GM12878 (cell line): ENCODE measurements around the gene VEGFB. TPM values are rescaled to one million over a fixed set of nuclear protein-coding genes. Genes with fewer than 3 reads are reported as not detected.

Experiments used
- ASH2L ChIP-seq: fragments of 300-600, 200-600 bp; sonication (generic); IDR thresholded peaks from 2 replicates; pipeline ENCODE4 v1.6.1; 2017; ENCODE audit warnings: low read depth, mild to moderate bottlenecking, borderline replicate concordance
- FOXM1 ChIP-seq: IDR thresholded peaks from 2 replicates; pipeline ENCODE4 v1.6.1; 2012; ENCODE audit warnings: low read depth, mild to moderate bottlenecking, inconsistent platforms, low read length, moderate library complexity
- GABPA ChIP-seq: IDR thresholded peaks from 2 replicates; pipeline ENCODE4 v1.6.1; 2014; ENCODE audit warnings: antibody characterized with exemption, low read depth, mild to moderate bottlenecking, inconsistent platforms
- HDAC6 ChIP-seq: fragments of 200-600 bp; sonication (generic); IDR thresholded peaks from one replicate; pipeline ENCODE4 v1.8.0; 2017; ENCODE audit warnings: antibody characterized with exemption; ENCODE audit not compliant: unreplicated experiment
- IKZF2 ChIP-seq, 2 experiments: fragments of 450-650 bp; IDR thresholded peaks; 2 replicates each; pipeline ENCODE4 v1.6.1; 2017; ENCODE audit warnings: mild to moderate bottlenecking in 2 of 2, moderate library complexity in 2 of 2
- KDM1A ChIP-seq: fragments of 200-600 bp; sonication (generic); IDR thresholded peaks from 2 replicates; pipeline ENCODE4 v1.6.1; 2016; ENCODE audit warnings: borderline replicate concordance
- MTA3 ChIP-seq: IDR thresholded peaks from 2 replicates; pipeline ENCODE4 v1.6.1; 2012; ENCODE audit warnings: low read length, inconsistent platforms, borderline replicate concordance
- NR2C1 ChIP-seq: fragments of 450-650 bp; IDR thresholded peaks from 2 replicates; pipeline ENCODE4 v1.6.1; 2017; ENCODE audit warnings: antibody characterized with exemption, mild to moderate bottlenecking, moderate library complexity
- PAX8 ChIP-seq: fragments of 450-650 bp; IDR thresholded peaks from 2 replicates; pipeline ENCODE4 v1.6.1; 2017; ENCODE audit warnings: mild to moderate bottlenecking, moderate library complexity
- RELA ChIP-seq: fragments of 450-650 bp; IDR thresholded peaks from 2 replicates; pipeline ENCODE4 v1.8.0; 2014; ENCODE audit warnings: borderline replicate concordance; ENCODE audit not compliant: partially characterized antibody
- RFX5 ChIP-seq: IDR thresholded peaks from 2 replicates; pipeline ENCODE4 v1.6.1; 2011; ENCODE audit warnings: low read depth, low read length, improper control_type of control experiment
- SIX5 ChIP-seq: IDR thresholded peaks from 2 replicates; pipeline ENCODE4 v1.6.1; 2011; ENCODE audit warnings: mild to moderate bottlenecking, low read depth, low read length, moderate library complexity; ENCODE audit not compliant: severe bottlenecking
- SRF ChIP-seq, 2 experiments: IDR thresholded peaks; 2 replicates each; pipeline ENCODE4 v1.6.1; 2011; ENCODE audit warnings: low read depth in 2 of 2, low read length in 2 of 2, mild to moderate bottlenecking in 1 of 2, moderate library complexity in 1 of 2
- ZNF274 ChIP-seq: IDR thresholded peaks from one replicate; pipeline ENCODE4 v1.8.0; 2011; ENCODE audit not compliant: insufficient read length, insufficient read depth
- ZNF384 ChIP-seq: IDR thresholded peaks from 2 replicates; pipeline ENCODE4 v1.6.1; 2012; ENCODE audit warnings: low read depth, mild to moderate bottlenecking, low read length, improper control_type of control experiment, borderline replicate concordance
- polyA plus RNA-seq, 11 experiments: library from polyadenylated mRNA; depleted of rRNA in 4 of 11; unstranded in 6 of 11; stranded (reverse) in 5 of 11; fragments of >200 nt; fragmentation: Nextera tagmentation in 4 of 11; fragmentation: Illumina TruSeq in 1 of 11; extraction: Ambion mirVana in 4 of 11; extraction: Trizol in 1 of 11; gene quantifications; 1 replicate in 1 of 11; 2 replicates in 10 of 11; pipeline versions ENCODE4 v1.2.1 to v1.2.3, GENCODE V29; 2011 to 2016; ENCODE audit warnings: inconsistent platforms in 2 of 11, missing spikeins in 2 of 11, low read depth in 1 of 11
- total RNA-seq, 4 experiments: library from RNA; depleted of rRNA in 3 of 4; stranded (reverse); fragments of >200 nt in 3 of 4; fragmentation: Illumina TruSeq in 1 of 4; extraction: Trizol in 1 of 4; gene quantifications; 2 replicates each; pipeline versions ENCODE4 v1.2.1 to v1.2.3, GENCODE V29; 2013 to 2021
- TF ChIP-seq, protein P1 (sequence below): IDR thresholded peaks from 2 replicates; pipeline ENCODE4 v1.6.1; 2012; ENCODE audit warnings: low read depth, low read length, improper control_type of control experiment
- TF ChIP-seq, protein P2 (sequence below): IDR thresholded peaks from 2 replicates; pipeline ENCODE4 v1.6.1; 2011; ENCODE audit warnings: mild to moderate bottlenecking, low read depth, low read length, moderate library complexity; ENCODE audit not compliant: insufficient replicate concordance
- TF ChIP-seq, protein P3 (sequence below): fragments of 450-650 bp; IDR thresholded peaks from 2 replicates; pipeline ENCODE4 v1.6.1; 2017; ENCODE audit warnings: antibody characterized with exemption, mild to moderate bottlenecking, moderate library complexity
- TF ChIP-seq, protein P4 (sequence below): IDR thresholded peaks from 2 replicates; pipeline ENCODE4 v1.6.1; 2011; ENCODE audit warnings: borderline replicate concordance, low read depth, mild to moderate bottlenecking, moderate library complexity, low read length; ENCODE audit not compliant: insufficient read depth, poor library complexity, severe bottlenecking
- TF ChIP-seq, protein P5 (sequence below): fragments of 150-350 bp; IDR thresholded peaks from 2 replicates; pipeline ENCODE4 v1.6.1; 2016; ENCODE audit warnings: low read depth, low read length

VEGFB gene
- total and polyA plus RNA-seq, 10 of the 15 experiments (the other 5 are each of a cell fraction or from before 2014, with no cell fraction given): 7.0 to 75.8 (median 20.3) TPM

DNA sequence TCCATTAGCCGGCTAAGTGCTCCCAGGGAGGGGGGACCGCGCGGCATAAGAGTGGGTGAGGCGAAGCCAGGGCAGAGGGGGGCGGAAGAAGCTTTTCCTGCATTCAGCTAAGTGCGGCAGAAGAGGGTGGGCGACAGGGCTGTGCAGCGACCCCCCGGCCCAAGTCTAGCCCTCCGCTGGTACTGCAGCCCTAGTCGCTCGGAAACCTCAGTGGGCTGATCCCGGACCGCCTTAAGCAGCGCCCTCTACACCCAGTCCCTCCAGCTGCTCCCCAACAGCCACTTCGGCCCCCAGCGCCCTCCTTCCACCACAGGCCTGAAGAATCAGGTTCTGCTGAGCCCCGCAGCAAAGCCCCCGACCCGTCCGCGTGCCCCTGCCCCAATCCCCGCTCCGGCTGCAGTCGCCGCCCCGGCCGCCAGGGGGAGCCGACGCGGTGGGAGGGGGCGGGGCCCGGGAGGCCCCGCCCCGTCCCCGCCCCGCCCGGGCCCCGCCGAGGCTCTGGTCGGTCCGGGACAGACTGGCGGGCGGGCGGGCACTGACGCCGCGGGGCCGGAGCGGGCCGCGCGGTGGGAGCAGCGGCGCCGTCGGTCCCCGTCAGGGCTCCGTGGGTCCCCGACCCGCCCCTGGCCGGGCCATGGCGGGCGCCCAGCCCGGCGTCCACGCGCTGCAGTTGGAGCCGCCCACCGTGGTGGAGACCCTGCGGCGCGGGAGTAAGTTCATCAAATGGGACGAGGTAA lies 16.8 kb downstream of the VEGFB start, which contains the start of gene PLCB3 (continued):
- no peak for TF ChIP-seq GABPA
- no peak for TF ChIP-seq MTA3
- 0 out of 2 replicates have a peak, but pooled peaks have one; percentile 34 for TF ChIP-seq NR2C1
- TF ChIP-seq, protein P1, sequence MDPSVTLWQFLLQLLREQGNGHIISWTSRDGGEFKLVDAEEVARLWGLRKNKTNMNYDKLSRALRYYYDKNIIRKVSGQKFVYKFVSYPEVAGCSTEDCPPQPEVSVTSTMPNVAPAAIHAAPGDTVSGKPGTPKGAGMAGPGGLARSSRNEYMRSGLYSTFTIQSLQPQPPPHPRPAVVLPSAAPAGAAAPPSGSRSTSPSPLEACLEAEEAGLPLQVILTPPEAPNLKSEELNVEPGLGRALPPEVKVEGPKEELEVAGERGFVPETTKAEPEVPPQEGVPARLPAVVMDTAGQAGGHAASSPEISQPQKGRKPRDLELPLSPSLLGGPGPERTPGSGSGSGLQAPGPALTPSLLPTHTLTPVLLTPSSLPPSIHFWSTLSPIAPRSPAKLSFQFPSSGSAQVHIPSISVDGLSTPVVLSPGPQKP: no peak
- no peak for TF ChIP-seq ASH2L
- TF ChIP-seq SIX5: no peak
- no peak for TF ChIP-seq HDAC6
- TF ChIP-seq PAX8: no peak
- no peak for TF ChIP-seq FOXM1
- no peak for TF ChIP-seq IKZF2 (IDR thresholded peaks at IDR 0.05)
- TF ChIP-seq, protein P2, sequence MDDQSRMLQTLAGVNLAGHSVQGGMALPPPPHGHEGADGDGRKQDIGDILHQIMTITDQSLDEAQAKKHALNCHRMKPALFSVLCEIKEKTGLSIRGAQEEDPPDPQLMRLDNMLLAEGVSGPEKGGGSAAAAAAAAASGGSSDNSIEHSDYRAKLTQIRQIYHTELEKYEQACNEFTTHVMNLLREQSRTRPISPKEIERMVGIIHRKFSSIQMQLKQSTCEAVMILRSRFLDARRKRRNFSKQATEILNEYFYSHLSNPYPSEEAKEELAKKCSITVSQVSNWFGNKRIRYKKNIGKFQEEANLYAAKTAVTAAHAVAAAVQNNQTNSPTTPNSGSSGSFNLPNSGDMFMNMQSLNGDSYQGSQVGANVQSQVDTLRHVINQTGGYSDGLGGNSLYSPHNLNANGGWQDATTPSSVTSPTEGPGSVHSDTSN: no peak
- TF ChIP-seq, protein P3, sequence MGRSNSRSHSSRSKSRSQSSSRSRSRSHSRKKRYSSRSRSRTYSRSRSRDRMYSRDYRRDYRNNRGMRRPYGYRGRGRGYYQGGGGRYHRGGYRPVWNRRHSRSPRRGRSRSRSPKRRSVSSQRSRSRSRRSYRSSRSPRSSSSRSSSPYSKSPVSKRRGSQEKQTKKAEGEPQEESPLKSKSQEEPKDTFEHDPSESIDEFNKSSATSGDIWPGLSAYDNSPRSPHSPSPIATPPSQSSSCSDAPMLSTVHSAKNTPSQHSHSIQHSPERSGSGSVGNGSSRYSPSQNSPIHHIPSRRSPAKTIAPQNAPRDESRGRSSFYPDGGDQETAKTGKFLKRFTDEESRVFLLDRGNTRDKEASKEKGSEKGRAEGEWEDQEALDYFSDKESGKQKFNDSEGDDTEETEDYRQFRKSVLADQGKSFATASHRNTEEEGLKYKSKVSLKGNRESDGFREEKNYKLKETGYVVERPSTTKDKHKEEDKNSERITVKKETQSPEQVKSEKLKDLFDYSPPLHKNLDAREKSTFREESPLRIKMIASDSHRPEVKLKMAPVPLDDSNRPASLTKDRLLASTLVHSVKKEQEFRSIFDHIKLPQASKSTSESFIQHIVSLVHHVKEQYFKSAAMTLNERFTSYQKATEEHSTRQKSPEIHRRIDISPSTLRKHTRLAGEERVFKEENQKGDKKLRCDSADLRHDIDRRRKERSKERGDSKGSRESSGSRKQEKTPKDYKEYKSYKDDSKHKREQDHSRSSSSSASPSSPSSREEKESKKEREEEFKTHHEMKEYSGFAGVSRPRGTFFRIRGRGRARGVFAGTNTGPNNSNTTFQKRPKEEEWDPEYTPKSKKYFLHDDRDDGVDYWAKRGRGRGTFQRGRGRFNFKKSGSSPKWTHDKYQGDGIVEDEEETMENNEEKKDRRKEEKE: no peak
- TF ChIP-seq ZNF384: no peak
- no peak for TF ChIP-seq RELA
- TF ChIP-seq, protein P4, sequence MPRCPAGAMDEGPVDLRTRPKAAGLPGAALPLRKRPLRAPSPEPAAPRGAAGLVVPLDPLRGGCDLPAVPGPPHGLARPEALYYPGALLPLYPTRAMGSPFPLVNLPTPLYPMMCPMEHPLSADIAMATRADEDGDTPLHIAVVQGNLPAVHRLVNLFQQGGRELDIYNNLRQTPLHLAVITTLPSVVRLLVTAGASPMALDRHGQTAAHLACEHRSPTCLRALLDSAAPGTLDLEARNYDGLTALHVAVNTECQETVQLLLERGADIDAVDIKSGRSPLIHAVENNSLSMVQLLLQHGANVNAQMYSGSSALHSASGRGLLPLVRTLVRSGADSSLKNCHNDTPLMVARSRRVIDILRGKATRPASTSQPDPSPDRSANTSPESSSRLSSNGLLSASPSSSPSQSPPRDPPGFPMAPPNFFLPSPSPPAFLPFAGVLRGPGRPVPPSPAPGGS: no peak
- no peak for TF ChIP-seq KDM1A
- TF ChIP-seq, protein P5, sequence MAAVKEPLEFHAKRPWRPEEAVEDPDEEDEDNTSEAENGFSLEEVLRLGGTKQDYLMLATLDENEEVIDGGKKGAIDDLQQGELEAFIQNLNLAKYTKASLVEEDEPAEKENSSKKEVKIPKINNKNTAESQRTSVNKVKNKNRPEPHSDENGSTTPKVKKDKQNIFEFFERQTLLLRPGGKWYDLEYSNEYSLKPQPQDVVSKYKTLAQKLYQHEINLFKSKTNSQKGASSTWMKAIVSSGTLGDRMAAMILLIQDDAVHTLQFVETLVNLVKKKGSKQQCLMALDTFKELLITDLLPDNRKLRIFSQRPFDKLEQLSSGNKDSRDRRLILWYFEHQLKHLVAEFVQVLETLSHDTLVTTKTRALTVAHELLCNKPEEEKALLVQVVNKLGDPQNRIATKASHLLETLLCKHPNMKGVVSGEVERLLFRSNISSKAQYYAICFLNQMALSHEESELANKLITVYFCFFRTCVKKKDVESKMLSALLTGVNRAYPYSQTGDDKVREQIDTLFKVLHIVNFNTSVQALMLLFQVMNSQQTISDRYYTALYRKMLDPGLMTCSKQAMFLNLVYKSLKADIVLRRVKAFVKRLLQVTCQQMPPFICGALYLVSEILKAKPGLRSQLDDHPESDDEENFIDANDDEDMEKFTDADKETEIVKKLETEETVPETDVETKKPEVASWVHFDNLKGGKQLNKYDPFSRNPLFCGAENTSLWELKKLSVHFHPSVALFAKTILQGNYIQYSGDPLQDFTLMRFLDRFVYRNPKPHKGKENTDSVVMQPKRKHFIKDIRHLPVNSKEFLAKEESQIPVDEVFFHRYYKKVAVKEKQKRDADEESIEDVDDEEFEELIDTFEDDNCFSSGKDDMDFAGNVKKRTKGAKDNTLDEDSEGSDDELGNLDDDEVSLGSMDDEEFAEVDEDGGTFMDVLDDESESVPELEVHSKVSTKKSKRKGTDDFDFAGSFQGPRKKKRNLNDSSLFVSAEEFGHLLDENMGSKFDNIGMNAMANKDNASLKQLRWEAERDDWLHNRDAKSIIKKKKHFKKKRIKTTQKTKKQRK: no peak
- TF ChIP-seq RFX5: no peak
- no peak for TF ChIP-seq SRF (IDR thresholded peaks at IDR 0.05; ENCODE audit: low read depth in 2 of 2, low read length in 2 of 2)
- no peak for TF ChIP-seq ZNF274
